Hepatocyte (in vitro differentiated cells): Measurements from ENCODE around the gene GLRA2. TPM values are rescaled to one million over a fixed set of nuclear protein-coding genes. Genes with fewer than 3 reads are reported as not detected.

Experiments
- DNase-seq: peaks from one replicate; pipeline ENCODE4 v3.0.0-alpha.2; 2016; ENCODE audit warnings: low spot score
- H2AFZ ChIP-seq: fragments of 200-600 bp; sonication (generic); 2 replicates; pipeline ENCODE4 v1.6.0; 2016; ENCODE audit warnings: antibody characterized with exemption, mild to moderate bottlenecking
- H3K27ac ChIP-seq: fragments of 200-600 bp; sonication (generic); 2 replicates; pipeline ENCODE4 v1.5.1; 2016; ENCODE audit warnings: mild to moderate bottlenecking
- H3K27me3 ChIP-seq: fragments of 200-600 bp; sonication (generic); 2 replicates; pipeline ENCODE4 v1.6.1; 2016
- H3K36me3 ChIP-seq: fragments of 200-600 bp; sonication (generic); replicated peaks from 2 replicates; pipeline ENCODE4 v1.5.1; 2016; ENCODE audit warnings: low read depth; ENCODE audit not compliant: insufficient read depth
- H3K4me1 ChIP-seq: fragments of 200-600 bp; sonication (generic); 2 replicates; pipeline ENCODE4 v1.5.1; 2016; ENCODE audit warnings: mild to moderate bottlenecking, moderate library complexity; ENCODE audit not compliant: insufficient read depth
- H3K4me2 ChIP-seq: fragments of 200-600 bp; sonication (generic); 2 replicates; pipeline ENCODE4 v1.6.0; 2016
- H3K4me3 ChIP-seq: fragments of 200-600 bp; sonication (generic); 2 replicates; pipeline ENCODE4 v1.5.1; 2016; ENCODE audit warnings: mild to moderate bottlenecking
- H3K79me2 ChIP-seq: fragments of 200-600 bp; sonication (generic); 2 replicates; pipeline ENCODE4 v1.6.0; 2017; ENCODE audit warnings: mild to moderate bottlenecking
- H3K9me2 ChIP-seq: fragments of 200-600 bp; sonication (generic); replicated peaks from 2 replicates; pipeline ENCODE4 v1.6.0; 2017; ENCODE audit warnings: mild to moderate bottlenecking; ENCODE audit not compliant: insufficient read depth
- H3K9me3 ChIP-seq: fragments of 200-600 bp; sonication (generic); 2 replicates; pipeline ENCODE4 v1.5.1; 2016; ENCODE audit warnings: low read depth, mild to moderate bottlenecking
- H4K20me1 ChIP-seq: fragments of 200-600 bp; sonication (generic); 2 replicates; pipeline ENCODE4 v1.6.0; 2016; ENCODE audit warnings: mild to moderate bottlenecking; ENCODE audit not compliant: insufficient read depth, poor library complexity, severe bottlenecking
- CTCF ChIP-seq: fragments of 200-600 bp; sonication (generic); IDR thresholded peaks from 2 replicates; pipeline ENCODE4 v1.5.1; 2016; ENCODE audit warnings: antibody characterized with exemption, mild to moderate bottlenecking; ENCODE audit not compliant: poor library complexity
- EZH2 ChIP-seq: fragments of 200-600 bp; sonication (generic); IDR thresholded peaks from 2 replicates; pipeline ENCODE4 v1.6.1; 2016; ENCODE audit warnings: antibody characterized with exemption, mild to moderate bottlenecking, borderline replicate concordance
- EZH2phosphoT487 ChIP-seq: fragments of 200-600 bp; sonication (generic); IDR thresholded peaks from one replicate; pipeline ENCODE4 v1.6.1; 2018; ENCODE audit warnings: antibody characterized with exemption, mild to moderate bottlenecking, low read depth, moderate library complexity; ENCODE audit not compliant: unreplicated experiment, severe bottlenecking
- WGBS: methylation state at CpG from one replicate; pipeline ENCODE4 v1.1.6; 2016; ENCODE audit warnings: low lambda C conversion rate; ENCODE audit errors: missing lambda C conversion rate; 5-methylcytosine and 5-hydroxymethylcytosine counted together
- polyA plus RNA-seq: library from polyadenylated mRNA; unstranded; fragments of >200 nt; fragmentation: Nextera tagmentation; extraction: Ambion mirVana; gene quantifications from 2 replicates; pipeline ENCODE4 v1.2.1, GENCODE V29; 2016
- total RNA-seq: library from RNA; depleted of rRNA; stranded (reverse); fragments of >200 nt; gene quantifications from 2 replicates; pipeline ENCODE4 v1.2.3, GENCODE V29; 2014

Gene GLRA2
- total and polyA plus RNA-seq, 2 experiments from 2014 or later = not detected

DNA sequence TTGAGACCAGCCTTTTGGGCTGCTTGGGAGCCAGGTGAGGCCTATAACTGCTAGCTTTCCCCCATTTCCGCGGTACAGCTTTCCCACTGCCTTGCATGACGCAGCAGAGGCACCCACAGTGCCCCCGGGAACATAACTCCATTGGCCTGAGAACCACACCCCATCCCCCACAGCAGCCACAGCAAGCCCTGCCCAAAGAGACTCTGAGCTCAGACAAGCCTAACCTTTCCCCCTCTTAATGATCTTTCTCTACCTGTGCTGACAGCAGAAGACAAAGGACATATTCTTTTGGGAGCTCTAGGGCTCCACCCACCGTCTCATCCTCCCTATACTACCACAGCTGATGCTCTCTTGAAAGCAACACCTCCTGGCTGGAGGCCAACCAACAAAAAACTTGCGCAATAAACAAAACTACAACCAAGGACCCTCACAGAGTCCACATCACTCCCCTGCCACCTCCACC lies 228.7 kb downstream of the GLRA2 start:
- Histone ChIP-seq H3K36me3 (no peaks in the 10 kb centered on the region), H3K4me1 (no peaks in the 10 kb centered on the region), H3K27me3 (no peaks in the 10 kb centered on the region), H3K9me2 (no peaks in the 10 kb centered on the region), H3K79me2 (no peaks in the 10 kb centered on the region), H3K4me3 (no peak overlapping the region), H3K9me3 (no peaks in the 10 kb centered on the region), H2AFZ (no peak overlapping the region), H3K27ac (no peak overlapping the region), H3K4me2 (no peak overlapping the region), H4K20me1 (no peaks in the 10 kb centered on the region)
- no peak for DNase-seq
- TF ChIP-seq EZH2phosphoT487 = no peak
- no peak for TF ChIP-seq EZH2
- TF ChIP-seq CTCF = no peak
- WGBS = 62% methylated on average over 6 of the region's 6 CpGs

GRCh38 chrX:14775416-14775815 lies 246.1 kb downstream of the GLRA2 start:
- Histone ChIP-seq H3K79me2 (no peaks in the 10 kb centered on the region), H3K9me2 (no peaks in the 10 kb centered on the region), H4K20me1 (no peaks in the 10 kb centered on the region), H3K27ac (no peak overlapping the region), H3K36me3 (no peaks in the 10 kb centered on the region), H3K4me3 (no peak overlapping the region), H2AFZ (no peak overlapping the region), H3K27me3 (no peaks in the 10 kb centered on the region), H3K9me3 (no peaks in the 10 kb centered on the region), H3K4me1 (no peaks in the 10 kb centered on the region), H3K4me2 (no peak overlapping the region)
- no peak for DNase-seq
- WGBS = 56% methylated on average over 3 of the region's 3 CpGs
- TF ChIP-seq EZH2phosphoT487 (no peak), CTCF (no peak), EZH2 (no peak)

DNA sequence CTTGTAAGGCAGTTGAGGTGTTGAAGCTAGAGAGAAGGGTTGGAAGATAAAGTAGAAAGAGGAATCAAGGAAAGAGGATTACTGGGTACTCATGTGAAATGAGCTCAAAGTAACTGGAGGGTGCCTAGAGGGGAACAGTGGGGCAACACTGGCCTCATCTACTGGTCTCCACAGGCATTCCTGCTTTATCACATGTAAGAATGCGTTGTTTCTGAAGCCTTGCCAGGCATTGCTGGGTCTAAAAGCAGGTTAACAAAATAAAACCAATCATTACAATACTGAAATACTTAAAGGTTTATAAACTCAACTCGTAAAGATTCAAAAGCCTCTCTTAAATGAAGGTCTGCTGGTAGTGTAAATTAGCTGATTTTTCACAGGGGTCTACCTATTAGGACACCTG lies 247.6 kb downstream of the GLRA2 start:
- no peak for DNase-seq
- Histone ChIP-seq H3K4me1 (no peaks in the 10 kb centered on the region), H3K79me2 (no peaks in the 10 kb centered on the region), H3K4me3 (no peak overlapping the region), H3K27ac (no peak overlapping the region), H4K20me1 (no peaks in the 10 kb centered on the region), H3K27me3 (no peaks in the 10 kb centered on the region), H3K9me2 (no peaks in the 10 kb centered on the region), H2AFZ (no peak overlapping the region), H3K4me2 (no peak overlapping the region), H3K36me3 (no peaks in the 10 kb centered on the region), H3K9me3 (no peaks in the 10 kb centered on the region)
- 63% methylated on average over 2 of the region's 2 CpGs for WGBS
- TF ChIP-seq CTCF = no peak
- TF ChIP-seq EZH2phosphoT487 = no peak
- TF ChIP-seq EZH2 = no peak

DNA sequence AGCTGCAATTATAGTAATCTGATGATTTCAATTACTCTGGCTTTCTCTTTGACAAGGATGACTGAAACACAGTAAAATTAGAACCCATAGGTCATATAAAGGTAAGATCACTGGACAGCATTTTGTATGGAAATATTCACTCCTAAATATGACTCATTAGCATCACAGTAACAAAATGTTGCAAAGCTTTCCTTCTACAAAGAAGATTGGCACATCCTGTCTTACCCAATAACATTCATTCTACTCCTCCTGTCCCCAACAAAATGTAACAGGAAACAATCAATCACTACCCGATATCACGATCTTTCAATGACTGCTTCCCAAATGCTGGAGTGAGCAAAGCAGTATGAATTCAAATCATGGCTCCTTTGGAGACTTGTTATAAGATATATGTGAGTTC lies 248.2 kb downstream of the GLRA2 start:
- H4K20me1 ChIP-seq = no peaks in the 10 kb centered on the region
- no peaks in the 10 kb centered on the region for H3K4me1 ChIP-seq
- H3K36me3 ChIP-seq = no peaks in the 10 kb centered on the region
- H2AFZ ChIP-seq = no peak overlapping the region
- no peaks in the 10 kb centered on the region for H3K79me2 ChIP-seq
- H3K9me2 ChIP-seq = no peaks in the 10 kb centered on the region
- no peaks in the 10 kb centered on the region for H3K9me3 ChIP-seq
- TF ChIP-seq CTCF = no peak
- no peak for TF ChIP-seq EZH2phosphoT487
- TF ChIP-seq EZH2 = no peak
- H3K4me2 ChIP-seq = no peak overlapping the region
- no peak overlapping the region for H3K4me3 ChIP-seq
- WGBS = 76% methylated on average over 2 of the region's 2 CpGs
- DNase-seq = no peak
- no peaks in the 10 kb centered on the region for H3K27me3 ChIP-seq
- no peak overlapping the region for H3K27ac ChIP-seq
